ENCODE data around the gene HNRNPU.

Gene HNRNPU

GRCh38 chr1:244800821-244801220, 63.5 kb downstream of the HNRNPU start:
- no peak for DNase-seq
